HG03175 (cell line): ENCODE measurements around the gene SKOR2.

Experiments
- ATAC-seq: cut with Tn5 transposase; IDR thresholded peaks from one replicate; pipeline ENCODE4 v1.9.1; 2021; ENCODE audit warnings: mild to moderate bottlenecking, moderate library complexity; ENCODE audit not compliant: unreplicated experiment

The SKOR2 gene

DNA sequence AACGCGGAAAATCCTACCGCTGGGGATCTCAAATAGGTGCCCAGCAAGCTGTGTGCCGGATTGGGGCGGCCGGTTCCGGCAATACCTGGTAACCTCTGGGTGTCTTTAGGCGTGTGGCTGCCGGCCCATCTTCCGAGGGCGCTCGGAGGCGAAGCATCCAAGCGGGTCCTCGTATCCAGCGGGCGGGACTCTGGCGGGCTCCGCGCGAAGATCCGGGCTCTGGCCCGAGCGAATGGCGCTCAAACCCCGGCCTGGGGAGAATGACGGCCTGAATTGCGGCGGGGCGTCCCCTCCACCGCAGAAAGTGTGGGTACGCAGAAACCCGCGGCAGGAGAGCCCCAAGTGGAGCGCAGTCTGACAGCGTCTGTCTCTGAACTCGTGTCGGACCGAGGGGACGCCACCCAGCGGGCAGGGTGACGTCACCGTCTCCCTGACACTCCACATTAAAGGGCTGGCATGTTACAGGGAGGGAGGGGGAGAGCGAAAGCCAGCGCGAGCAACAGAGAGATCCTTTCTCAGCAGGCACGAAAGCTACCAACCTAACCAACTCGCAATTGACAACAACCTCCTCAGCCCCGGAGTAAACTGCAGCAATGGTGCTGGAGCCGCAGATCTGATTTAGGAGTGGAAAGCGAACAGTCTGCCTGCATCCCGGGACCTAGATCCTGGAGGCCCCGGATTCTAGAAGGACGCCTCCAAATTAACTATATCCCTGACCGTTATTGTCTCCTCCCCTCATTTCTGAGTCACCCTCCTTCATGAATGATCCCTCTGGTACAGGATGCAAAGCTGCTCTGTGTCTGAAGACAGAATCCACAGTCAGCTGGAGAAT lies at the start of gene SKOR2:
SKOR2 (minus strand) TSS at position 372 of the 832 bp plus-strand sequence. CDS start 2,477 bp downstream, outside the sequence.
- no peak for ATAC-seq

GRCh38 chr18:47296462-47296861 lies 45.0 kb upstream of the SKOR2 start:
- no peak for ATAC-seq

- ATAC-seq = no peak
These were observed 43.3 kb upstream of the SKOR2 start for GRCh38 chr18:47294801-47295200.

- no peak for ATAC-seq
These were observed 37.3 kb upstream of the SKOR2 start for GRCh38 chr18:47288741-47289140.

- ATAC-seq = no peak
These were observed 36.6 kb upstream of the SKOR2 start for GRCh38 chr18:47287911-47288585.

DNA sequence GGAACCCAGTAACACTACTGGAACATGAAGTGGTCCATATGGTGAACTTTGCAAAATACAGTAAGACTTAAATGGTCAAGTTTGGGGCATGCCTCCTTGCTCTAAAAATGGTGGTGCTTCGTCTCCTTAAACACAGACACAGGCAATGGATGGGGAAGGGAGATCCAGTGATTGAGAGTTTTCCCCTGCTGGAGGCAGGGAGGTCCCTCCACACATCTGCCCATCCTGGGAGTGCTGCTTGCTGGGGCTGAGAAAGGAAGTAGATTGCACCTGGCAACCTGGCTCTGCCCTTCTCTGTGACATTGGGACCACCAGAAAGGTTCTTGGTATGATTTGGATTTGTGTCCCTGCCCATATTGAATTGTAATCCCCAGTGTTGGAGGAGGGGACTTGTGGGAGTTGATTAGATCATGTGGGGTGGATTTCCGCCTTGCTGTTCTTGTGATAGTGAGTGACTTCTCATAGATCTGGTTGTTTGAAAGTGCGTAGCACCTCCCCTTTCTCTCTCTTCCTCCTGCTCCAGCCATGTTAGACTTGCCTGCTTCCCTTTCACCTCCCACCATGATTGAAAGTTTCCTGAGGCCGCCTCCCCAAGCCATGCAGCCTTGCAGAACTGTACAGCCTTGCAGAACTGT lies 35.4 kb upstream of the SKOR2 start:
- ATAC-seq = no peak

DNA sequence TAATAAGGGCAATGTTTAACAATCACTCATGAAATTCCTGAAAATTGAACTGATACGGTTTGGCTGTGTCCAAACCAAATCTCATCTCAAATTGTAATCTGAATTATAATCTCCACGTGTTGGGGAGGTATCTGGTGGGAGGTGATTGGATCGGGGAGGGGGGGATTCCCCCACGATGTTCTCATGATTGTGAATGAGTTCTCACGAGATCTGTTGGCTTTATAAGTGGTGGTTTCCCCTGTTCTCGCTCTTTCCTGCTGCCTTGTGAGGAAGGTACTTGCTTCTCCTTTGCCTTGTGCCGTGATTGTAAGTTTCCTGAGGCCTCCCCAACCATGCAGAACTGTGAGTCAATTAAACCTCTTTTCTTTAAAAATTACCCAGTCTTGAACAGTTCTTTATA lies 34.0 kb upstream of the SKOR2 start:
- no peak for ATAC-seq

GRCh38 chr18:47284721-47285395 lies 33.4 kb upstream of the SKOR2 start:
- ATAC-seq = no peak

GRCh38 chr18:47283476-47283875 lies 32.0 kb upstream of the SKOR2 start:
- no peak for ATAC-seq

DNA sequence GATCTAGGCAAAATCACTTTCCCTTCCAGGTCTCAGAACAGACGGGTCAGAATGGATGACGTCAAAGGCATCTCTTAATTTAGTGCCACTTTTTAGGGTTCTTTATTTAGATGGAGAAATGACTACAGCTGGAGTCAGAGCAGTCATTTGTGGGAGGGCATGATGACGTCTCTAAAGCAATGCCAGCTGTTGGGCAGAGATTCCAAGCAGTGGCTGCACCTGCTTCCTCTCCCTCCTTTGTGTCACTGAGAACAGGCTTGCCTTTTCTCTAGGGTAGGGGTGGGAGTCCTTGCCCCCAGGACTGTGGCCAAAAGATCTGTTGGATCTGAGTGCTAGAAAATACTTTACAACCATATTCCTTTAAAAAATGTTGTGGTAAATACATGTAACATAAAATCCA lies 28.7 kb upstream of the SKOR2 start:
- no peak for ATAC-seq

DNA sequence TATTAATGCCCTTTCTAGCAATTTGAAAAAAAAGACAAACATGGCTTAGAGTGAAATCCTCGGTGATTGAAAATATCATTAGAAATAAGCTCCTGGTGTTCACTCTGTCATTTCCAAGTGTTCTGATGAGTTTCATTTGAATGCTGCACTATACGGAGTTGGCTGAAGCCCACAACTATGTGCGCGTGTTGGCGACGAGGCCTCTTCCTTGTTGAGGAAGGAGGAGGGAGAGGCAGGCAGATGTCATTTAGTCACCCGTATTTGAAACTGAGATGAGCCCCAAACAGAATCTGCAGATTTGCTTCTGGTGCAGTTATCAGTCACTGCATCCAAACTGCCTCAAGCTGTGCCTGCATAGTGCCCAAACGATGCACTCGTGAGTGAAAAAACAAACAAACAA lies 23.5 kb upstream of the SKOR2 start:
- no peak for ATAC-seq

DNA sequence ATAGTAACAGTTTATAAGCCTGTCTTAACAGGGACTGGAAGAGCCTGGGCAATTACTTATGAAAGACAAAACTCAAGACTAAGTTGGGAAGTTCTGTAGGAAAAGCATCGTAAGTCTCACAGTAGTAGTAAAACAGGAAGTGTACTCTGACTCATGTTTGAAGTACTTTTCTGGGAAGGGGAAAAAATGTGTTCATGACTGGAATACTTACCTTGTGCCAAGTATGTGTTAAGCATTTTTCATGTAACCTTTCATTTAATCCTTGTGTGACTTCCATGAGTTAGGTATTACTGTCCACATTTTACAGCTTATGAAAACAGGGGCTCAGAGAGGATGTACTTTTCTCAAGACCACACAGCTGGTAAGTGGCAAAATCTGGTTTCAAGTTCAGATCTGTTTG lies 13.7 kb upstream of the SKOR2 start:
- ATAC-seq = no peak

DNA sequence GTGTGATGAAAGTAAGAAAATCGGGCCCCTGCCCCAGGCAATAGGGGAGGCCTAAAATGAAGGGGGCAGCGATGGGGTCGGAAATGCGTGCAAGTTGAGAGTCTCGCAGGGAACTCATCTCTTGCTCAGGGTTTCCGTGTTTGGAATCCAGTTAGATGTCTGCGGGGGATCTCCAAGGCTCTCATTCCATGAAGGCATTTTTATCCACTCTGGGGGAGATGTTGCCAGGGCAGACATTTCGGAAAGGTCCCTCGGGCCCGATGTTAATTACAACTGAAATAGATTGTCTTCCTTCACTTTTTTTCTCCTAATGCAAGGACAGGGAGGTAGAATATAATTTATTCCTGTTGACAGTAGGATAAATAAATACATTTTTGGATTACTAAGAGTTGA lies 12.8 kb upstream of the SKOR2 start:
- no peak for ATAC-seq

DNA sequence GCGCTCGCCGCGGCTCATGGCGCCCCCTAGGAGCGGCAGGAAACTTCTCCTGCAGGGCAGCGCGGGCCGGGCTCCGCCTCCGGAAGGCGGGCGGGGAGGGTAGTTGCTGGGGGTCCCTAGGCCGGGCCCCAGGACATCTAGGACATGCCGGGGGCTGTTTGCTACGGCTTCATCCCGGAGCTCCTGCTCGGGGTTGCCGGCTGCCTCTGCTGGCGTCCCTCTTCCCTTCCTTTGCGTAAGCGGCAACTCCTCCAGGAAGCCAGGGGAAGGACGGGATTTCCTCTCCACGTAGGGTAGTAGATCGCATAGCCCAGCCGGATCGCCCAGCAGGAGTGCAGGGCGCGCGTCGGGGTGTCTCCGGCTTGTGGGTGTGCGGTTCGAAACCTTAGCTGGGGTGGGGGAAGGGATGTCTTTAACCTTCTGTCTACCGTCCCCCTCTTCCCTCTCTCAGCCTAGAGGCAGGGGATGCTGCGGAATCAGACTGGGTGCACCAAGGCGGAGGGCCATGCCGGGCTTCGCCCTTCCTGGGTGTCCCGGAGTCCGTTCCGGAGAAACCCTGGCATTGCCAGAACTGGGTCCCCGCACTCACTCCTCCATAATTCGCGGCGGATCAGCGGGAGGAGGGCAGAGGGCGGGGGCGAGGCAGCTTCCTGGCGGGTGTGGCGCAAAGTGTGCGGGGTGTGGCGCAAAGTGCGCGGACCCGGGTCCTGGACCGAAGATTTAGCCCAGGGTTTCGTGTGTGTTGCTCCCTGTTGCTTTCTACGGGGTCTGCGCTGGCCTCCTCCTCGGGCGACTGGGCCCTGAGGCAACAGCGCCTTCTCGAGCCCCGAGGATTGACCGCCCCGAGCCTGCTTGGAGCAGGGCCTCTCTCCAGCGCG lies 12.2 kb upstream of the SKOR2 start:
- no peak for ATAC-seq

GRCh38 chr18:47263150-47263429 lies 11.6 kb upstream of the SKOR2 start:
- no peak for ATAC-seq

- ATAC-seq = no peak
These were observed 11.1 kb upstream of the SKOR2 start for GRCh38 chr18:47262301-47263149.

GRCh38 chr18:47261902-47262300 lies 10.4 kb upstream of the SKOR2 start:
- ATAC-seq = no peak

- no peak for ATAC-seq
These were observed 9.7 kb upstream of the SKOR2 start for GRCh38 chr18:47260924-47261701.
